Measurements from ENCODE around the gene IFNGR2.

- TF ChIP-seq REST (IDR thresholded peaks at IDR 0.05; ENCODE audit: insufficient read depth in 1 of 2, low read depth in 2 of 2, low read length in 1 of 2), result no peak
- no peak for TF ChIP-seq CTCF (IDR thresholded peaks at IDR 0.05)
- TF ChIP-seq TCF7L2 (IDR thresholded peaks at IDR 0.05; ENCODE audit: low read depth, low read length), result no peak
- TF ChIP-seq POLR2AphosphoS5 (IDR thresholded peaks at IDR 0.05; ENCODE audit: low read depth, low read length), result no peak
Measured at GRCh38 chr21:33412832-33413519, 9.8 kb downstream of the IFNGR2 start.
